SW480 (cell line): ENCODE measurements around the gene PTH1R.
A peak's percentile ranks its signal among the peaks of the same experiment; 100 is the strongest.

Experiments
- DNase-seq: peaks from one replicate; pipeline ENCODE4 v3.0.0-alpha.2; 2016; ENCODE audit warnings: low spot score

PTH1R gene

GRCh38 chr3:46883054-46883829 is 5.7 kb downstream of the PTH1R start:
- no peak for DNase-seq

GRCh38 chr3:46883830-46884185 is 6.3 kb downstream of the PTH1R start:
- no peak for DNase-seq

GRCh38 chr3:46884427-46884826 is 6.9 kb downstream of the PTH1R start:
- no peak for DNase-seq

- DNase-seq = no peak
Measured at GRCh38 chr3:46884929-46885328, 7.4 kb downstream of the PTH1R start.

GRCh38 chr3:46885612-46886011 is 8.1 kb downstream of the PTH1R start:
- DNase-seq = no peak

GRCh38 chr3:46887980-46888494 is 10.5 kb downstream of the PTH1R start:
- no peak for DNase-seq

GRCh38 chr3:46888705-46889104 is 11.2 kb downstream of the PTH1R start:
- no peak for DNase-seq

GRCh38 chr3:46889381-46890110 is 12.0 kb downstream of the PTH1R start:
- no peak for DNase-seq

- no peak for DNase-seq
Measured at GRCh38 chr3:46890132-46890531, 12.6 kb downstream of the PTH1R start.

GRCh38 chr3:46891132-46891531 is 13.6 kb downstream of the PTH1R start:
- no peak for DNase-seq

GRCh38 chr3:46892285-46893145 is 15.0 kb downstream of the PTH1R start:
- peak; percentile 66 for DNase-seq

GRCh38 chr3:46893146-46893748 is 15.7 kb downstream of the PTH1R start:
- DNase-seq = no peak

- no peak for DNase-seq
Measured at GRCh38 chr3:46893763-46894162, 16.2 kb downstream of the PTH1R start.

- DNase-seq = no peak
Measured at GRCh38 chr3:46894256-46894655, 16.7 kb downstream of the PTH1R start.

GRCh38 chr3:46895204-46895660 is 17.7 kb downstream of the PTH1R start:
- peak; percentile 74 for DNase-seq

- DNase-seq = no peak
Measured at GRCh38 chr3:46895761-46896160, 18.2 kb downstream of the PTH1R start.

- DNase-seq = no peak
Measured at GRCh38 chr3:46896386-46896785, 18.9 kb downstream of the PTH1R start.

GRCh38 chr3:46897031-46897430 is 19.5 kb downstream of the PTH1R start:
- no peak for DNase-seq

- DNase-seq = peak; percentile 55
Measured at GRCh38 chr3:46897829-46898320, 20.4 kb downstream of the PTH1R start.

GRCh38 chr3:46898321-46899150 is 21.0 kb downstream of the PTH1R start:
- no peak for DNase-seq
